Measurements from ENCODE around the gene SYPL1.

SYPL1 gene

GRCh38 chr7:106048706-106049020, 63.4 kb downstream of the SYPL1 start:
- no peak for DNase-seq

- no peak for DNase-seq
Measured at GRCh38 chr7:106047818-106048705, 64.0 kb downstream of the SYPL1 start.

GRCh38 chr7:106047184-106047583, 64.9 kb downstream of the SYPL1 start:
- DNase-seq: no peak

DNA sequence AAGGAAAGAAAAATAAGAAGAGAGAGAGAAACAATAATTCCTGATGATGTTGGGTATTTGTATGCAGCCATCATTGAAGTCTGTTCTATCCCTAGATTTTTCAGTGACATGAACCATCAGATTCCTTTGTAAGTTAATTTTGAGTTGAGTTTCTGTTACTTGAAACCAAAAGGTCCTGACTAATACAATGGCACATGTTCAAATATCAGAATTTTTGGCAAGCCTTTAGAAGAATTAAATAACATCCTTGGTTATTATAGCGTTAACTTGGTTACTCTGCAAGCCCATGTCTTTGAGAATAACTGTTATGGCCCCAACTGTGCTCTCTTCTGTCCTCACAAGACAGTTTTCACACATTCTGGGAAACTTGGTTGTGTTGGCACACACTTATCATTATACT, 66.5 kb downstream of the SYPL1 start:
- DNase-seq: no peak

- DNase-seq: no peak
Measured at GRCh38 chr7:106045139-106045538, 67.0 kb downstream of the SYPL1 start.

GRCh38 chr7:106042196-106042611, 69.9 kb downstream of the SYPL1 start:
- no peak for DNase-seq

GRCh38 chr7:106041140-106041717, 70.9 kb downstream of the SYPL1 start:
- DNase-seq: peak; percentile 35 to 38

All from NCI-H1930 (cell line).